ENCODE results near the gene CNPY2. TPM values are rescaled to one million over a fixed set of nuclear protein-coding genes. Genes with fewer than 3 reads are reported as not detected.

CNPY2 gene
- 203 TPM for total RNA-seq (ENCODE audit: unreplicated experiment)
- long read RNA-seq, transcript CNPY2-206 (3 exons, 817 nt) = minor isoform, 17 of 111 reads
- long read RNA-seq, transcript CNPY2-201 (6 exons, 1,214 nt) = major isoform, 85 of 111 reads
- long read RNA-seq, partial matches to known transcripts = 1 of 111 reads
- long read RNA-seq, other reads (novel, unspliced or antisense) = 5 of 111 reads

GRCh38 chr12:56315622-56316473 is at the start of gene CNPY2:
TSS of gene CNPY2 (minus strand) at chr12:56315988. CDS start at chr12:56315217, 771 bp downstream.
- TF ChIP-seq CTCF (IDR thresholded peaks at IDR 0.05; ENCODE audit: unreplicated experiment) = peak; percentile 35
- H3K27me3 Mint-ChIP-seq (ENCODE audit: unreplicated experiment) = no peaks in the 10 kb centered on the region

GRCh38 chr12:56362130-56363059 is 46.6 kb upstream of the CNPY2 start, which contains the start of gene APOF:
TSS of gene APOF (minus strand) at chr12:56362857. CDS start at chr12:56362745, 112 bp downstream.
- Mint-ChIP-seq H3K36me3 (ENCODE audit: low read depth, unreplicated experiment) (no peaks in the 10 kb centered on the region), H3K4me3 (ENCODE audit: unreplicated experiment) (peak within 1 kb of the TSS; percentile 95), H3K4me1 (ENCODE audit: unreplicated experiment) (peaks cover 9% of the 10 kb centered on the region), H3K9me3 (ENCODE audit: unreplicated experiment) (no peaks in the 10 kb centered on the region), H3K27me3 (ENCODE audit: unreplicated experiment) (peaks cover 4% of the 10 kb centered on the region), H3K27ac (ENCODE audit: unreplicated experiment) (no peak within 1 kb of the TSS)
- DNase-seq (ENCODE audit: low spot score) = no peak
- TF ChIP-seq CTCF (IDR thresholded peaks at IDR 0.05; ENCODE audit: unreplicated experiment) = no peak

More at GRCh38 chr12:56315622-56316473, at the start of gene CNPY2:
- peaks cover 4% of the 10 kb centered on the region for H3K4me1 Mint-ChIP-seq (ENCODE audit: unreplicated experiment)
- no peaks in the 10 kb centered on the region for H3K9me3 Mint-ChIP-seq (ENCODE audit: unreplicated experiment)
- peak; percentile 95 for DNase-seq (ENCODE audit: low spot score)
- peak within 1 kb of the TSS; percentile 99 for H3K4me3 Mint-ChIP-seq (ENCODE audit: unreplicated experiment)
- peak within 1 kb of the TSS; percentile 96 for H3K27ac Mint-ChIP-seq (ENCODE audit: unreplicated experiment)
- H3K36me3 Mint-ChIP-seq (ENCODE audit: low read depth, unreplicated experiment) = peaks cover 5% of the 10 kb centered on the region

GRCh38 chr12:56361487-56362129 is 45.8 kb upstream of the CNPY2 start:
- Mint-ChIP-seq H3K27me3 (ENCODE audit: unreplicated experiment) (peaks cover 4% of the 10 kb centered on the region), H3K4me3 (ENCODE audit: unreplicated experiment) (peak overlapping the region; percentile 95), H3K27ac (ENCODE audit: unreplicated experiment) (no peak overlapping the region), H3K4me1 (ENCODE audit: unreplicated experiment) (peaks cover 9% of the 10 kb centered on the region), H3K9me3 (ENCODE audit: unreplicated experiment) (no peaks in the 10 kb centered on the region), H3K36me3 (ENCODE audit: low read depth, unreplicated experiment) (no peaks in the 10 kb centered on the region)
- no peak for DNase-seq (ENCODE audit: low spot score)
- no peak for TF ChIP-seq CTCF (IDR thresholded peaks at IDR 0.05; ENCODE audit: unreplicated experiment)

- H3K9me3 Mint-ChIP-seq (ENCODE audit: unreplicated experiment) = no peaks in the 10 kb centered on the region
- peaks cover 4% of the 10 kb centered on the region for H3K27me3 Mint-ChIP-seq (ENCODE audit: unreplicated experiment)
- peak within 1 kb of the TSS; percentile 87 for H3K27ac Mint-ChIP-seq (ENCODE audit: unreplicated experiment)
- peak; percentile 97 for DNase-seq (ENCODE audit: low spot score)
- TF ChIP-seq CTCF (IDR thresholded peaks at IDR 0.05; ENCODE audit: unreplicated experiment) = no peak
- peaks cover 9% of the 10 kb centered on the region for H3K4me1 Mint-ChIP-seq (ENCODE audit: unreplicated experiment)
- H3K36me3 Mint-ChIP-seq (ENCODE audit: low read depth, unreplicated experiment) = peaks cover 10% of the 10 kb centered on the region
- peak within 1 kb of the TSS; percentile 95 for H3K4me3 Mint-ChIP-seq (ENCODE audit: unreplicated experiment)
Measured at GRCh38 chr12:56359851-56360767, 44.3 kb upstream of the CNPY2 start, which contains the start of gene STAT2. TSS of gene STAT2 (minus strand) at chr12:56360107. CDS start at chr12:56356571, 3,536 bp downstream.
